ENCODE data around the gene RUFY3. TPM values are rescaled to one million over a fixed set of nuclear protein-coding genes. Genes with fewer than 3 reads are reported as not detected.

Gene RUFY3
- polyA plus RNA-seq, 3 donors = 11.1 to 37.3 (median 12.5) TPM

DNA sequence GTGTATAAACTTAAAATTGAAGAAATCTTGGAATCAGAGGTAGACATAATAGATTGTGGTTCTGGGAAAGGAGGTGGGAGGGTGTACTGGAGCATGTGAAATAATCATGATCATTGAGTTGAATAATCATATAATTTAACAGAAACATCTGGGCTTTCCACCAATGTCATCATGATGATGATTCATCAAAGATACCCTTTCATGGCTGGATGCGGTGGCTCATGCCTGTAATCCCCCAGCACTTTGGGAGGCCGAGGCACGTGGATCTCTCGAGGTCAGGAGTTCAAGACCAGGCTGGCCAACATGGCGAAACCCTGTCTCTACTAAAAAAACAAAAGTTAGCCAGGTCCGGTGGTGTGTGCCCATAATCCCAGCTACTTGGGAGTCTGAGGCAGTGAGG is 6.7 kb upstream of the RUFY3 start:
- Histone ChIP-seq H3K79me2 (ENCODE audit: insufficient read depth, low read length) (peaks cover 73% of the 10 kb centered on the region), H3K9me3 (replicated peaks in 1 of 2; ENCODE audit: control insufficient read depth in 1 of 2, insufficient read depth in 1 of 2, low read length in 2 of 2) (no peaks in the 10 kb centered on the region), H2AFZ (ENCODE audit: insufficient read depth, low read depth, low read length, poor library complexity, severe bottlenecking) (no peak overlapping the region), H3K27ac (ENCODE audit: low read depth in 1 of 2, low read length in 2 of 2) (peak overlapping the region; percentile 92 to 94), H3K4me1 (ENCODE audit: control insufficient read depth in 1 of 2, insufficient read depth in 2 of 2, low read length in 2 of 2) (peaks cover 60 to 71% of the 10 kb centered on the region in 2 donors), H3K27me3 (ENCODE audit: control insufficient read depth in 2 of 2, insufficient read depth in 2 of 2, low read length in 2 of 2) (no peaks in the 10 kb centered on the region), H4K20me1 (ENCODE audit: insufficient read depth, low read length) (no peaks in the 10 kb centered on the region), H3K4me2 (replicated peaks; ENCODE audit: extremely low read depth, low read length, poor library complexity, severe bottlenecking) (peak overlapping the region; percentile 81), H3K9ac (ENCODE audit: insufficient read depth, low read length, poor library complexity, severe bottlenecking) (peak overlapping the region; percentile 56), H3K4me3 (replicated peaks in 1 of 3; ENCODE audit: low read depth in 2 of 3, low read length in 3 of 3) (peak overlapping the region in 1 of 3 experiments; percentile 67), H3K36me3 (replicated peaks in 1 of 2; ENCODE audit: control insufficient read depth in 1 of 2, insufficient read depth in 2 of 2, low read length in 2 of 2) (no peaks in the 10 kb centered on the region)
- 16% methylated on average over 4 of the region's 6 CpGs for WGBS (ENCODE audit: insufficient coverage)
- TF ChIP-seq, protein P1, sequence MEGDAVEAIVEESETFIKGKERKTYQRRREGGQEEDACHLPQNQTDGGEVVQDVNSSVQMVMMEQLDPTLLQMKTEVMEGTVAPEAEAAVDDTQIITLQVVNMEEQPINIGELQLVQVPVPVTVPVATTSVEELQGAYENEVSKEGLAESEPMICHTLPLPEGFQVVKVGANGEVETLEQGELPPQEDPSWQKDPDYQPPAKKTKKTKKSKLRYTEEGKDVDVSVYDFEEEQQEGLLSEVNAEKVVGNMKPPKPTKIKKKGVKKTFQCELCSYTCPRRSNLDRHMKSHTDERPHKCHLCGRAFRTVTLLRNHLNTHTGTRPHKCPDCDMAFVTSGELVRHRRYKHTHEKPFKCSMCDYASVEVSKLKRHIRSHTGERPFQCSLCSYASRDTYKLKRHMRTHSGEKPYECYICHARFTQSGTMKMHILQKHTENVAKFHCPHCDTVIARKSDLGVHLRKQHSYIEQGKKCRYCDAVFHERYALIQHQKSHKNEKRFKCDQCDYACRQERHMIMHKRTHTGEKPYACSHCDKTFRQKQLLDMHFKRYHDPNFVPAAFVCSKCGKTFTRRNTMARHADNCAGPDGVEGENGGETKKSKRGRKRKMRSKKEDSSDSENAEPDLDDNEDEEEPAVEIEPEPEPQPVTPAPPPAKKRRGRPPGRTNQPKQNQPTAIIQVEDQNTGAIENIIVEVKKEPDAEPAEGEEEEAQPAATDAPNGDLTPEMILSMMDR (IDR thresholded peaks at IDR 0.05) = no peak
- Mint-ChIP-seq H3K4me3 (peak overlapping the region; percentile 59 to 81), H3K27ac (peak overlapping the region; percentile 93 to 99 (median 98)), H3K27me3 (ENCODE audit: low read depth in 3 of 3) (no peaks in the 10 kb centered on the region), H3K36me3 (no peaks in the 10 kb centered on the region), H3K9me3 (no peaks in the 10 kb centered on the region), H3K4me1 (peaks cover 72% of the 10 kb centered on the region)
- DNase-seq = peak; percentile 73 to 95 (median 74)
- intact Hi-C loops (cut with micrococcal nuclease) = loop anchor here in 1 of 2 donors (5.0 kb wide), 1 partner anchor 37 kb away; no protein-coding TSS in a partner anchor

DNA sequence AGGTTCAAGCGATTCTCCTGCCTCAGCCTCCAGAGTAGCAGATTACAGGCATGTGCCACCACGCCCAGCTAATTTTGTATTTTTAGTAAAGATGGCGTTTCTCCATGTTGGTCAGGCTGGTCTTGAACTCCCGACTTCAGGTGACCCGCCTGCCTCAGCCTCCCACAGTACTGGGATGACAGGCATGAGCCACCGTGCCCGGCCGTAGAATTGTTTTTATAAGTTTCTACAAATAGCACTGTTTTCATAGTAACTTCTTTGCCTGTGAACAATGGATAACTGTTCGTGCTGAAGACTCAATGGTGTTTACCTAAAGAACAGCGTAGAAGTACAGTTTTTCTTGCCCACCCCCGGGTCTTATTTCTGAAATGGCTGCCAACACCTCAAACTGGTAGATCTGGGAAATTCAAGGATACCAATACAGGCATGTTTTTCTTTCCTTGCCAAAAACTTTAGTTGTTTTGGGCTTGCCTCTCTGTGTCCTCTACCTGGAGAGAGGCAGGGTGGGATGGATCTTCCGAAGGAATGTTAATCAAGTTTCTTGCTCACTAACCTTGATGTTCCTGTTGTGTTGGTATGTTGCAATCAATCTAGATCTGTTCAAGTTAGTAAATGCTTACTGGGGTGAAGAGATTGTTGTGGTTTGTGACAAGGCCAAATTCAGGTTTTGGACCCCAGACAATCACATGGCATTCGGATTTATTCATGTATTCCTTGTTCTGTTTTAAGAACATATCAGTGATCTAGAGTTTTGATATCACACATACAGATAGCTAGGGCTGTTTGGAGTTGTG is 2.8 kb upstream of the RUFY3 start:
- Histone ChIP-seq H4K20me1 (ENCODE audit: insufficient read depth, low read length) (no peaks in the 10 kb centered on the region), H3K27ac (ENCODE audit: low read depth in 1 of 2, low read length in 2 of 2) (no peak overlapping the region), H3K4me1 (ENCODE audit: control insufficient read depth in 1 of 2, insufficient read depth in 2 of 2, low read length in 2 of 2) (peaks cover 33 to 39% of the 10 kb centered on the region in 2 donors), H3K4me2 (replicated peaks; ENCODE audit: extremely low read depth, low read length, poor library complexity, severe bottlenecking) (no peak overlapping the region), H3K36me3 (replicated peaks in 1 of 2; ENCODE audit: control insufficient read depth in 1 of 2, insufficient read depth in 2 of 2, low read length in 2 of 2) (no peaks in the 10 kb centered on the region), H3K27me3 (ENCODE audit: control insufficient read depth in 2 of 2, insufficient read depth in 2 of 2, low read length in 2 of 2) (no peaks in the 10 kb centered on the region), H3K9ac (ENCODE audit: insufficient read depth, low read length, poor library complexity, severe bottlenecking) (no peak overlapping the region), H3K9me3 (replicated peaks in 1 of 2; ENCODE audit: control insufficient read depth in 1 of 2, insufficient read depth in 1 of 2, low read length in 2 of 2) (no peaks in the 10 kb centered on the region), H3K4me3 (replicated peaks in 1 of 3; ENCODE audit: low read depth in 2 of 3, low read length in 3 of 3) (no peak overlapping the region), H2AFZ (ENCODE audit: insufficient read depth, low read depth, low read length, poor library complexity, severe bottlenecking) (no peak overlapping the region), H3K79me2 (ENCODE audit: insufficient read depth, low read length) (peaks cover 62% of the 10 kb centered on the region)
- Mint-ChIP-seq H3K9me3 (no peaks in the 10 kb centered on the region), H3K4me3 (no peak overlapping the region), H3K27ac (no peak overlapping the region), H3K27me3 (ENCODE audit: low read depth in 3 of 3) (no peaks in the 10 kb centered on the region), H3K36me3 (peaks cover 0 to 6% of the 10 kb centered on the region in 2 donors), H3K4me1 (peaks cover 51% of the 10 kb centered on the region)
- DNase-seq = peak in 1 of 3 donors; percentile 15
- intact Hi-C loops (cut with micrococcal nuclease) = loop anchor here in 1 of 2 donors (5.0 kb wide), 1 partner anchor 33 kb away; no protein-coding TSS in a partner anchor
- TF ChIP-seq, protein P1 (IDR thresholded peaks at IDR 0.05) = no peak
- 93% methylated on average over 8 of the region's 13 CpGs for WGBS (ENCODE audit: insufficient coverage)

Measured in CD14-positive monocyte (primary cell).